Measurements from ENCODE around the gene OR1Q1.
A peak's percentile ranks its signal among the peaks of the same experiment; 100 is the strongest.
"Not testable (repeated sequence)": the region's sequence is repeated elsewhere in the genome, so short reads cannot be mapped to it uniquely, and the experiment has no call there.

The OR1Q1 gene

GRCh38 chr9:122614362-122614761 lies at the start of gene OR1Q1:
OR1Q1 (plus strand) TSS chr9:122614738; CDS start chr9:122614738, 0 bp downstream.
- no peak for DNase-seq (ENCODE audit: low read depth)

GRCh38 chr9:122567901-122568300 lies 46.6 kb upstream of the OR1Q1 start:
- no peak for DNase-seq (ENCODE audit: low read depth)

GRCh38 chr9:122572456-122572855 lies 42.1 kb upstream of the OR1Q1 start:
- no peak for DNase-seq (ENCODE audit: low read depth)

- DNase-seq (ENCODE audit: low read depth): no peak
Measured at GRCh38 chr9:122579874-122580273, 34.7 kb upstream of the OR1Q1 start.

- peak; percentile 4 for DNase-seq (ENCODE audit: low read depth)
Measured at GRCh38 chr9:122580360-122580759, 34.2 kb upstream of the OR1Q1 start.

GRCh38 chr9:122583284-122583683 lies 31.3 kb upstream of the OR1Q1 start, which contains the start of gene OR1L8:
OR1L8 (minus strand) TSS chr9:122583384; CDS start chr9:122568477, 14,907 bp downstream.
- not testable (repeated sequence) for DNase-seq (ENCODE audit: low read depth)

- no peak for DNase-seq (ENCODE audit: low read depth)
Measured at GRCh38 chr9:122605691-122606090, 8.8 kb upstream of the OR1Q1 start.

GRCh38 chr9:122606587-122606986 lies 8.0 kb upstream of the OR1Q1 start:
- DNase-seq (ENCODE audit: low read depth): no peak

- no peak for DNase-seq (ENCODE audit: low read depth)
Measured at GRCh38 chr9:122609804-122610203, 4.7 kb upstream of the OR1Q1 start.

GRCh38 chr9:122619996-122620395 lies 5.5 kb downstream of the OR1Q1 start:
- no peak for DNase-seq (ENCODE audit: low read depth)

GRCh38 chr9:122642226-122642625 lies 27.7 kb downstream of the OR1Q1 start:
- DNase-seq (ENCODE audit: low read depth): no peak

GRCh38 chr9:122656378-122656777 lies 41.8 kb downstream of the OR1Q1 start:
- DNase-seq (ENCODE audit: low read depth): no peak

GRCh38 chr9:122657527-122657926 lies 43.0 kb downstream of the OR1Q1 start, which contains the start of gene OR1B1:
OR1B1 (minus strand) TSS chr9:122657627.
- no peak for DNase-seq (ENCODE audit: low read depth)

GRCh38 chr9:122661416-122661815 lies 46.9 kb downstream of the OR1Q1 start, which contains the start of gene OR1L1:
OR1L1 (plus strand) TSS chr9:122661716; CDS start chr9:122661716, 0 bp downstream.
- no peak for DNase-seq (ENCODE audit: low read depth)
